Measurements from ENCODE around the gene GFER.

DNA sequence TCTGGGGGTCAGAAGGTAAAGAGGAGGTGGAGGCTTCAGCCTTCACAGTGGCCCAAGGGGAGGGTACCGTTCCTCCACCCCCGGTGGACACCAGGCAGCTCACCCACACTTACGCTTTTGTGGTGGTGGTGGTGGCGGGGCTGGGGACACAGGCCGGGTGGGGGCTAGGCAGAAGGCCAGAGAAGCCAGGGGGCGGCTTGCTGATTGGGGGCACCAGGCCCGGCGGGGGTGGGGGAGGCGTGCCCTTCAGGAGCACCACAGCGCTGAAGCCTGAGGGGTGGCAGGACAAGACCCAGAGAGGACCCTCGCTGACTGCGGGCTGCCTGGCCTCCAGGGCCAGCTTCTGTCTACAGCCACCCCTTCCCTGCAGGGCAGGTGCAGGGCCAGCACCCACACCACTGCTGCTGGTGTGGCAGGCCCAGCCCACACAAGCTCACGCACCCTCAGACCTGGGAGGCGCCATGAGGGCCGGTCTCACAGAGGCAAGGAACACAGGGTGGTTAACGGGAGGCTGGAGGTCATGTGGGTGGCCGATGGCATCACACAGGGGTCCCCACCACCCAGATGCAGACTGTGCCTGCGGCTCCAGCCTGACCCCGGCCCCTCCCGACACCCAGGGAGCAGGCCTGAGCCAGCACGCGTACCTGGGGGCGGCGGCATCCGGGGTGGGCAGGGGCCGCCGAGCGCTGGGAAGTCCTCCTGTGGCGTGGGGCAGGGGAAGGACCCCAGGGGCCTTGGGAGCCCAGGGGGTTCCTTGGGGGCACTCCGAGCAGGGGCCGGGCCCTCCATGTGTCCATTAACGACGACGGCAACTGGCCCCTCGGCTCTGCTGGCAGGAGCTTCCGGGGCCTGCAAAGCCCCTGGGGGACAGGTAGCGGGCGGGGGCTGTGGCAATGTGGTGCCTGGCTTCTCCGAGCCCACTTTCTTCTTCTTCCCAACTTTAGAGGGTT lies 15.1 kb downstream of the GFER start:
- no peak for TF ChIP-seq EZH2 (IDR thresholded peaks at IDR 0.05; ENCODE audit: borderline replicate concordance, low read depth, low read length, poor library complexity, severe bottlenecking)
- TF ChIP-seq CTCF (conservative IDR thresholded peaks at IDR 0.05; ENCODE audit: low read depth, low read length), result no peak
